ENCODE results near the gene ELP4. TPM values are rescaled to one million over a fixed set of nuclear protein-coding genes. Genes with fewer than 3 reads are reported as not detected.

ELP4 gene
- total RNA-seq, 4 donors from 2014 or later = 28.5 to 37.6 (median 32.3) TPM

GRCh38 chr11:31625868-31626267 is 116.3 kb downstream of the ELP4 start:
- Histone ChIP-seq H3K27ac (no peak overlapping the region), H3K27me3 (no peaks in the 10 kb centered on the region), H3K36me3 (no peaks in the 10 kb centered on the region), H3K9me3 (no peaks in the 10 kb centered on the region), H3K4me3 (no peak overlapping the region), H3K4me1 (no peaks in the 10 kb centered on the region)
- WGBS = 98% methylated on average over 1 of the region's 1 CpG
- no peak for DNase-seq (ENCODE audit: low spot score in 2 of 2)
- TF ChIP-seq CTCF (IDR thresholded peaks at IDR 0.05) (no peak), EP300 (IDR thresholded peaks at IDR 0.05) (no peak), POLR2A (IDR thresholded peaks at IDR 0.05) (no peak), POLR2AphosphoS5 (IDR thresholded peaks at IDR 0.05) (no peak)

- no peak for DNase-seq (ENCODE audit: low spot score in 2 of 2)
- H3K4me3 ChIP-seq = no peak overlapping the region
- no peak overlapping the region for H3K27ac ChIP-seq
- H3K4me1 ChIP-seq = no peaks in the 10 kb centered on the region
- no peaks in the 10 kb centered on the region for H3K27me3 ChIP-seq
- no peaks in the 10 kb centered on the region for H3K9me3 ChIP-seq
- TF ChIP-seq CTCF (IDR thresholded peaks at IDR 0.05) = no peak
- TF ChIP-seq EP300 (IDR thresholded peaks at IDR 0.05) = no peak
- TF ChIP-seq POLR2A (IDR thresholded peaks at IDR 0.05) = no peak
- no peak for TF ChIP-seq POLR2AphosphoS5 (IDR thresholded peaks at IDR 0.05)
- H3K36me3 ChIP-seq = no peaks in the 10 kb centered on the region
- 87% methylated on average over 1 of the region's 1 CpG for WGBS
Observed at GRCh38 chr11:31628111-31628510, 118.5 kb downstream of the ELP4 start.

GRCh38 chr11:31636983-31637382 is 127.4 kb downstream of the ELP4 start:
- H3K4me1 ChIP-seq = no peaks in the 10 kb centered on the region
- WGBS = 84% methylated on average over 4 of the region's 4 CpGs
- no peak for DNase-seq (ENCODE audit: low spot score in 2 of 2)
- H3K36me3 ChIP-seq = no peaks in the 10 kb centered on the region
- no peak overlapping the region for H3K4me3 ChIP-seq
- no peak overlapping the region for H3K27ac ChIP-seq
- H3K9me3 ChIP-seq = no peaks in the 10 kb centered on the region
- H3K27me3 ChIP-seq = no peaks in the 10 kb centered on the region
- TF ChIP-seq EP300 (IDR thresholded peaks at IDR 0.05) = no peak
- no peak for TF ChIP-seq POLR2AphosphoS5 (IDR thresholded peaks at IDR 0.05)

- Histone ChIP-seq H3K27ac (no peak overlapping the region), H3K36me3 (no peaks in the 10 kb centered on the region), H3K9me3 (no peaks in the 10 kb centered on the region), H3K4me1 (peaks cover under 1% of the 10 kb centered on the region), H3K27me3 (no peaks in the 10 kb centered on the region), H3K4me3 (no peak overlapping the region)
- DNase-seq (ENCODE audit: low spot score in 2 of 2) = no peak
- TF ChIP-seq POLR2A (IDR thresholded peaks at IDR 0.05) (no peak), EP300 (IDR thresholded peaks at IDR 0.05) (no peak), POLR2AphosphoS5 (IDR thresholded peaks at IDR 0.05) (no peak), CTCF (IDR thresholded peaks at IDR 0.05) (no peak)
Observed at GRCh38 chr11:31640611-31641010, 131.0 kb downstream of the ELP4 start.

- Histone ChIP-seq H3K36me3 (no peaks in the 10 kb centered on the region), H3K27ac (no peak overlapping the region), H3K4me3 (no peak overlapping the region), H3K27me3 (no peaks in the 10 kb centered on the region), H3K9me3 (no peaks in the 10 kb centered on the region), H3K4me1 (peaks cover 3% of the 10 kb centered on the region)
- TF ChIP-seq CTCF (IDR thresholded peaks at IDR 0.05) = peak in 1 of 2 donors; percentile 40
- no peak for TF ChIP-seq POLR2A (IDR thresholded peaks at IDR 0.05)
- WGBS = 81% methylated on average over 3 of the region's 3 CpGs
- DNase-seq (ENCODE audit: low spot score in 2 of 2) = no peak
Observed at GRCh38 chr11:31641477-31642062, 132.0 kb downstream of the ELP4 start.

- no peaks in the 10 kb centered on the region for H3K9me3 ChIP-seq
- TF ChIP-seq CTCF (IDR thresholded peaks at IDR 0.05) (no peak), POLR2AphosphoS5 (IDR thresholded peaks at IDR 0.05) (no peak), POLR2A (IDR thresholded peaks at IDR 0.05) (no peak), EP300 (IDR thresholded peaks at IDR 0.05) (no peak)
- H3K27ac ChIP-seq = no peak overlapping the region
- H3K4me3 ChIP-seq = no peak overlapping the region
- H3K4me1 ChIP-seq = peaks cover 3% of the 10 kb centered on the region
- 63% methylated on average over 1 of the region's 1 CpG for WGBS
- no peak for DNase-seq (ENCODE audit: low spot score in 2 of 2)
- H3K27me3 ChIP-seq = no peaks in the 10 kb centered on the region
- no peaks in the 10 kb centered on the region for H3K36me3 ChIP-seq
Observed at GRCh38 chr11:31643857-31644256, 134.3 kb downstream of the ELP4 start.
